OCI-LY1 (cell line): Measurements from ENCODE around the gene TRIM29.

Experiments
- CTCF ChIP-seq: fragments of 200-600 bp; sonication (generic), shearing (Covaris generic); IDR thresholded peaks from 2 replicates; pipeline ENCODE4 v1.5.1; 2017; ENCODE audit warnings: mild to moderate bottlenecking, antibody characterized with exemption, low read length, moderate library complexity, mixed read lengths
- EZH2 ChIP-seq: fragments of 200-600 bp; sonication (generic), shearing (Covaris generic); IDR thresholded peaks from 2 replicates; pipeline ENCODE4 v1.8.0; 2017; ENCODE audit warnings: borderline replicate concordance, mixed run types, mild to moderate bottlenecking, antibody characterized with exemption, low read length, moderate library complexity, mixed read lengths

- TF ChIP-seq CTCF (no peak), EZH2 (no peak)
Measured at GRCh38 chr11:120125509-120125908, 12.4 kb downstream of the TRIM29 start.
